Measurements from ENCODE around the gene STK35. TPM values are rescaled to one million over a fixed set of nuclear protein-coding genes. Genes with fewer than 3 reads are reported as not detected.

Gene STK35
- total RNA-seq, 1 donor, result 20.3 TPM

GRCh38 chr20:2104236-2104635, 2.6 kb downstream of the STK35 start:
- DNase-seq (ENCODE audit: low read depth), result peak; percentile 71
- H3K4me3 ChIP-seq (ENCODE audit: low read depth, low read length), result peak overlapping the region; percentile 91
- TF ChIP-seq CTCF (IDR thresholded peaks at IDR 0.05; ENCODE audit: insufficient read depth, low read depth, low read length), result no peak

- no peak overlapping the region for H3K4me3 ChIP-seq (ENCODE audit: low read depth, low read length)
- no peak for DNase-seq (ENCODE audit: low read depth)
- TF ChIP-seq CTCF (IDR thresholded peaks at IDR 0.05; ENCODE audit: insufficient read depth, low read depth, low read length), result no peak
Measured at GRCh38 chr20:2108498-2108897, 6.9 kb downstream of the STK35 start.

GRCh38 chr20:2108987-2109386, 7.4 kb downstream of the STK35 start:
- peak; percentile 82 for DNase-seq (ENCODE audit: low read depth)
- H3K4me3 ChIP-seq (ENCODE audit: low read depth, low read length), result no peak overlapping the region

GRCh38 chr20:2109425-2110210, 8.0 kb downstream of the STK35 start:
- no peak overlapping the region for H3K4me3 ChIP-seq (ENCODE audit: low read depth, low read length)
- TF ChIP-seq CTCF (IDR thresholded peaks at IDR 0.05; ENCODE audit: insufficient read depth, low read depth, low read length), result no peak
- DNase-seq (ENCODE audit: low read depth), result peak; percentile 63

More at GRCh38 chr20:2108987-2109386, 7.4 kb downstream of the STK35 start:
- TF ChIP-seq CTCF (IDR thresholded peaks at IDR 0.05; ENCODE audit: insufficient read depth, low read depth, low read length), result no peak

GRCh38 chr20:2112910-2113309, 11.3 kb downstream of the STK35 start:
- H3K4me3 ChIP-seq (ENCODE audit: low read depth, low read length), result no peak overlapping the region
- no peak for DNase-seq (ENCODE audit: low read depth)
- TF ChIP-seq CTCF (IDR thresholded peaks at IDR 0.05; ENCODE audit: insufficient read depth, low read depth, low read length), result no peak

GRCh38 chr20:2114127-2114959, 12.7 kb downstream of the STK35 start:
- no peak overlapping the region for H3K4me3 ChIP-seq (ENCODE audit: low read depth, low read length)
- no peak for DNase-seq (ENCODE audit: low read depth)
- TF ChIP-seq CTCF (IDR thresholded peaks at IDR 0.05; ENCODE audit: insufficient read depth, low read depth, low read length), result no peak

Measured in fibroblast of villous mesenchyme (primary cell).